Thyroid gland (tissue), 4 donors: ENCODE data around the gene SPG7.

Source experiments
- CTCF ChIP-seq, 6 experiments: fragments of 200-600 bp in 3 of 6; fragments of 450-650 bp in 3 of 6; sonication (generic) in 3 of 6; IDR thresholded peaks; one replicate each; pipeline ENCODE4 v1.5.1; 2016 to 2019; ENCODE audit warnings: antibody characterized with exemption in 6 of 6, mild to moderate bottlenecking in 2 of 6, inconsistent platforms in 1 of 6, moderate library complexity in 1 of 6
- POLR2A ChIP-seq, 2 donors: fragments of 450-650 bp; IDR thresholded peaks; one replicate each; pipeline ENCODE4 v1.6.1; 2017; ENCODE audit warnings: antibody characterized with exemption in 2 of 2, mild to moderate bottlenecking in 2 of 2, moderate library complexity in 1 of 2

GRCh38 chr16:89495121-89495520, 13.1 kb upstream of the SPG7 start:
- TF ChIP-seq CTCF (IDR thresholded peaks at IDR 0.05) (no peak), POLR2A (IDR thresholded peaks at IDR 0.05) (no peak)
